Inferior parietal cortex (tissue), 1 donor: Measurements from ENCODE around the gene NLRX1.
"Not testable (repeated sequence)": the region's sequence is repeated elsewhere in the genome, so short reads cannot be mapped to it uniquely, and the experiment has no call there.

Experiments used
- DNase-seq: peaks from one replicate; pipeline ENCODE4 v3.0.0-alpha.2; 2016; ENCODE audit errors: extremely low spot score

Gene NLRX1

DNA sequence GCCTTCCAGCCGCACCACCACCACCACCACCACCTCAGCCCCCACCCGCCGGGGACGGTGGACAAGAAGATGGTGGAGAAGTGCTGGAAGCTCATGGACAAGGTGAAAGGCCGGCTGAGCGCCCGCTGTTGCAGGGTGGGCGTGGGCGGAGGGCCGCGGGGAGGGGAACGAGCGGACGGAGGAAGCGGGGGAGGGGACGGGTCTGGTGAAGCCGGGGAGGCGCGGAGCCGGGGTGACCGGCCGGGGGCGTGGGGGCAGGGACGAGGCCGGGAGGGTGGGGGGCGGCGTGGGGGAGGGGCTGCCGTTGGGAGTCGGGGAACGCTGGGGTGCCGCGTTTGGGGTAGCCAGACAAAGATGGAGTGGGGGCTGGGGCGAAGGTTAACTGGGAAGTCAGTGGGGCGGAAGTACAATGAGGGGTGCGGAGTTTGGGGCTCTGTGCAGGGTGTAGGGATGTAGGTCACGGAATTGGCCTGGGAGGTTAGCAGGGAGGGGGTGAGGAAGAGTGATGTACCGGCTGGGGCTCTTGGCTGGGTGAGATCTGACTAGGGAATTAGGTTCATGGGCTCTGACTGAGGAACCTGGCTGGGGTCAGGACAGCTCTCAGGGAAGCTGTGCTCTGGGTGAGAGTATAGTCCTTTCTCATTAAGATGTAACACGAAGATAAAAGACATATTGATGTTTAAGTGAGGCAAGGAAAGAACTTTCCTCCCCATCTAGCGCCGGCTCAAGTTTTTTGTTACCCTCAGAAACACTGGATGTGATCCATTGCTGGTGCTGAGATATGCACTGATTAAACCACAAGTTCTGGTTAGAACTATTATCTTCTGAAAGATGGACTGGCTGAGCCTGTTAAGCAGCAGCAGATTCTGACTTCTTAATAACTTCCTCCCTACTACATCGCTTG, 38.2 kb downstream of the NLRX1 start:
- DNase-seq = no peak

DNA sequence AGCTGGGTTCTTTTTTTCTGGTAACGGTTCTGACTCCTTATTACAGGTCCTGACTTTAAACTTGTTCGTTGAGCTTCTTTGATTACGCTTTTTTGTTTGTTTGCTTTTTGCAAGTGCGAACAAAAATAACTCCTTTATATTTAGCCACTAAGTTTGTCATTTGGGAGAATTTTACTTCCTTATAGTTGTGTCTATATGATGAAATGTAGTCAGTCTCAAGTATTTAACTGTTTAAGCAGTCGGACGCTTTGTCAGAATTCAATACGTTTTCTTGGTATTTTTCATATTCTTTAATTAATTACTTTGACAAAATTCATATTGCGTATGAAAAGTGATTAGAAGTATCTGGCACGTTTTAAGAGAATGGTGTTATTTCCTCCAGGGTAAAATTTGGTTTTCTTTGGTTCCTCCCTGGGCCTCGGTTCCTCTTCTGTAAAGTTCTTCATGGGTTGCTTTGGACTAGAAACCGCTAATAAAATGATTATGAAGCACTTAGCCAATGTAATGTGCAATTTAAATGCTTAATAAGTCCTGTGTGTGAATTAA, 39.0 kb downstream of the NLRX1 start:
- DNase-seq = no peak

DNA sequence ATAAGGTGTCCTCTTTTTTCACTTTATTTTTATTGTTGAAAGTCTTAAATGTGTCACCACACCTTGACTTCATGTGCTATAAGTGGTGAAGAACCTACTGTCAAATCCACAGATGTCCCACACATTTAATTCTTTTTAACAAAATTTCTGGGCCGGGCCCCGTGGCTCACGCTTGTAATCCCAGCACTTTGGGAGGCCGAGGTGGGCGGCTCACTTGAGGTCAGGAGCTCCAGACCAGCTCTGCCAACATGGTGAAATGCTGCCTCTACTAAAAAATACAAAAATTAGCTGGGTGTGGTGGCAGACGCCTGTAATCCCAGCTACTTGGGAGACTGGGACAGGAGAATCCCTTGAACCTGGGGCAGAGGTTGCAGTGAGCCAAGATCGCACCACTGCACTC, 40.7 kb downstream of the NLRX1 start:
- no peak for DNase-seq

DNA sequence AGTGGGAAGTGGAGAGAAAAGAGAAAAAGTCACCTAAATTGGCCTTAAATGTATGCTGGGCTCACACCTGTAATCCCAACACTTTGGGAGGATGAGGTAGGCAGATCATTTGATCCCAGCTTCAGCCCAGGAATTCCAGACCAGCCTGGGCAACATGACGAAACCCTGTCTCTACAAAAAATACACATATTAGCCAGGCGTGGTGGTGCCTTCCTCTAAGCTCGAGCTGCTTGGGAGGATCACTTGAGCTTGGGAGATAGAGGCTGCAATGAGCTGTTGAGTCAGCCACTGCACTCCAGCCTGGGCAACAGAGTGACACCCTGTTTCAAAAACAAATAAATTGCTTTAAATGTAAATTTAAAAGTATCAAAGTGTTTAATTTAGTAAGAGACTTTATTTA, 41.5 kb downstream of the NLRX1 start:
- DNase-seq = no peak

DNA sequence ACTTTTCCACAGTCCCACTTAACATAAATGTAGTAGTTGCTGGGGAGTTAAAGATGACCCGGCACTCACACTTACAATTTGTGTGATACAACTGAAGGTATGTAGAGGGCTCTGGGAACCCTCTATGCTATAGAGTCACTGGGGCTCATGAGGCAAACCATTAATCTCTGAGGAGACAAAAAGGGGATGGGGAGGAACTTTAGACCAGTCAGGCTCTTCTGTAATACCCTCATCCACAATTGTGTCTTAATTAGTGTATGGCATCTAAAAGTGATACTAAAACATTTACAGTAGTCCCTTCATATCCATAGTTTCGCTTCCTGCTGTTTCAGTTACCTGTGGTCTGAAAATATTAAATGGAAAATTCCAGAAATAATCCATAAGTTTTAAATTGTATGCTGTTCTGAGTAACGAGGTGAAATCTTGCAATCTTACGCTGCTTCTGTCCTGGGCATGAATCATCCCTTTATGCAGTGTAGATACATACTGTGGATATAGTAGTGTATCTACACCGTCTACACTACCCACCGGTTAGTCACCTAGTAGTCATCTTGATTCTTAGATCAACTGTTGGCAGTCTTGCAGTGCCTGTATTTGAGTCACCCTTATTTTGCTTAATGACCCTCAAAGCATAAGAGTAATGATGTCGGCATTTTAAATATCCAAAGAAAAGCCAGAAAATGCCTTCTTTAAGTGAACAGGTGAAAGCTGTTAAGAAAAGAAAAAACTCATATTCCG, 49.8 kb downstream of the NLRX1 start:
- no peak for DNase-seq

DNA sequence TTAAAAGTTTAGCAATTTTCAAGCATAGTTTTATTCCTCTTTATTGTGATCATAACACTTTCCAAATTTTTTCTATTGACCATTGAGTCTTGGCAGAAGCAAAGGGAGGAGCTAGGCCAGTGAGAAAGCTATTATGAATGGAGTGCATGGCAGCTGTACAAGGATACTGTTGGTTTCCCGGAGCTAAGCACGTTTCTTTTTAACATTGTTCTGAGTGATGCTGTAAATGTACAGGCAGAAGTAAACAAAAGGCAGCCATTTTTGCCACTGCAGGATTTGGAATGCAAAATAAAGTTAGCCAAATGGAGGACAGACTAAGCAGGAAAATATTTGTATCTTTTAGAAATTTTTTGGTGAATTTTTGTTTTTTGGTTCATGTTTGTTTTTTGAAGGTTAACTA, 53.8 kb downstream of the NLRX1 start:
- DNase-seq = peak; percentile 39

DNA sequence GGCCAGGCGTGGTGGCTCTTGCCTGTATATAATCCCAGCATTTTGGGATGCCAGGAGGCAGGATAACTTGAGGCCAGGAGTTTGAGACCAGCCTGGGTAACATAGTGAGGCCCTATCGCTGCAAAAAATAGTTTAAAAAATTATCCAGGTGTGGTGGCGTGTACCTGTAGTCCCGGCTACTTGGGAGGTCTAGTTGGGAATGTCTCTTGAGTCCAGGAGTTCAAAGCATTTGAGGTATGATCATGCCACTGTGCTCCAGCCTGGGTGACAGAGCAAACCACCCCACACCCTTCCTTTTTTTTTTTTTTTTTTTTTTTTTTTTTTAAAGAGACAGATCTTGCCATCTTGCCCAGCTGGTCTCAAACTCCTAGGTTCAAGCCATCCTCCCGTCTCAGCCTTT, 54.4 kb downstream of the NLRX1 start:
- DNase-seq = no peak

DNA sequence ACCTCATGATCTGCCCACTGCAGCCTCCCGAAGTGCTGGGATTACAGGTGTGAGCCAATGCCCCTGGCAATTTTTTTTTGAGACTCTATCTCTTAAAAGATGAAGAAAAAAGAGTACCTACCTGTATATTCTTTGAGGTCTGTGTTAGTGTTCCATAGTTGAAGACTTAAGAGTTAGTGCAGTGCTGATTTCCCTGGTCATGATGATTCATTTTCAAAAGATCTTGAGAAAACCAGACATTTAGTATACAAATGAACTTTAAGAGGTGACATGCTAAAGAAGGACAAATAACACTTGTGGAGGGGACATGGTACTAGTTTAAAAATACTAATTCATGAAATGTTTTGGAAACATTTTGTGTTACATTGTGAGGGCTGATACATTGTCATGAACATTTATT, 55.3 kb downstream of the NLRX1 start:
- no peak for DNase-seq

DNA sequence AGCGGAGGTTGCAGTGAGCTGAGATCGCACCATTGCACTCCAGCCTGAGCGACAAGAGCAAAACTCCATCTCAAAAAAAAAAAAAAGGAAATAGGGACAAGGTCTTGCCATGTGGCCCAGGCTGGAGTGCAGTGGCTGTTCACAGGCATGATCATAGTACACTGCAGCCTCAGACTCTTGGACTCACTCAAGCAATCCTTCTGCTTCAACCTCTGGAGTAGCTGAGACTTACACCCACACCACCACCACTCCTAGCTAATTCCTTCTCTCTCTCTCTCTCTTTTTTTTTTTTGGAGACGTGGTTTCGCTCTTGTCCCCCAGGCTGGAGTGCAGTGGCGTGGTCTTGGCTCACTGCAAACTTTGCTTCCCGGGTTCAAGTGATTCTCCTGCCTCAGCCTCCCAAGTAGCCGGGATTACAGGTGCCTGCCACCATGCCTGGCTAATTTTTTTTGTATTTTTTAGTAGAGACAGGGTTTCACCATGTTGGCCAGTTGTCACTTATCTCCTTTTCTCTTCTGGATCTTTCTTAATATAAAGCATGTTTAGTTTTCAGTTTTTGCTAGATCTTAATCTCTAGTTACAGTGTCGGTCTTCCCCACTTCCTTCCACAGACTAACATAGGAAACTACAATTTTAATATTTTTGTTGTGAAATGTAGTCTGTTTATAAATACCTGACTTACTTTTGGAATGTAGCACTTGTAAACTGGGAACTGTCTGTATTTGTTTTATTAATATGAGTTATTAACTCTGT, 60.2 kb downstream of the NLRX1 start:
- not testable (repeated sequence) for DNase-seq

DNA sequence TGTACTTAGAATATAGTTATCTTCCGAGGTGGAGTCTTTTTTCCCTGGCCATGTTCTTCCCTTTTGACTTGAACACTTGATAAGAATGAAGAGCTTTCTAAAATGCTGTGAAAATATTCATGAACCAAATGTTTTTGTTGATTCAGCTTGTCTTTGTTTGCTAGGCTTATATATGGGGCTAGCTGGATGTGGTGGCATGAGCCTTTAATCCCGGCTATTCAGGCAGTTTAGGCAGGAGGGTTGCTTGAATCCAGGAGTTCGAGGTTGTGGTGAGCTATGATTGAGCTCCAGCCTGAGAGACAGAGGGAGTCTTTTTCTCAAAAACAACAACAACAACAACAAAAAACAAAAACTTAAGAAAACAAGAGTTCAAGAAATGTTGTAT, 60.8 kb downstream of the NLRX1 start:
- DNase-seq = no peak

DNA sequence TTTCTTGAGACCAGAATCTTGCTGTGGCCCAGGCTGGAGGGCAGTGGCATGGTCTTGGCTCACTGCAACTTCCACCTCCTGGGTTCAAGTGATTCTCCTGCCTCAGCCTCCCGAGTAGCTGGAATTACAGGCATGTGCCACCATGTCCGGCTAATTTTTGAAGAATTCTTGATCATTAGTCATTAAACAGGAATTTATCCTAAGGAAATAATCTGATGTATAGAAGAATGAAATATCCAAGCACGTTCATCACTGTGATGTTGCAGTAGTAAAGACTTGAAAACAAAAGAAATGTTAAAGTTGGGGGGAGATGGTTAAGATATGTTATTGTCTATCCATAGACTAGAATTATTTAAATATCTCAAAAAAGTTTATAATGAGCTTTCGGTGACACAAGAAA, 61.2 kb downstream of the NLRX1 start:
- no peak for DNase-seq
